ENCODE measurements around the gene FCHO1.

FCHO1 gene

DNA sequence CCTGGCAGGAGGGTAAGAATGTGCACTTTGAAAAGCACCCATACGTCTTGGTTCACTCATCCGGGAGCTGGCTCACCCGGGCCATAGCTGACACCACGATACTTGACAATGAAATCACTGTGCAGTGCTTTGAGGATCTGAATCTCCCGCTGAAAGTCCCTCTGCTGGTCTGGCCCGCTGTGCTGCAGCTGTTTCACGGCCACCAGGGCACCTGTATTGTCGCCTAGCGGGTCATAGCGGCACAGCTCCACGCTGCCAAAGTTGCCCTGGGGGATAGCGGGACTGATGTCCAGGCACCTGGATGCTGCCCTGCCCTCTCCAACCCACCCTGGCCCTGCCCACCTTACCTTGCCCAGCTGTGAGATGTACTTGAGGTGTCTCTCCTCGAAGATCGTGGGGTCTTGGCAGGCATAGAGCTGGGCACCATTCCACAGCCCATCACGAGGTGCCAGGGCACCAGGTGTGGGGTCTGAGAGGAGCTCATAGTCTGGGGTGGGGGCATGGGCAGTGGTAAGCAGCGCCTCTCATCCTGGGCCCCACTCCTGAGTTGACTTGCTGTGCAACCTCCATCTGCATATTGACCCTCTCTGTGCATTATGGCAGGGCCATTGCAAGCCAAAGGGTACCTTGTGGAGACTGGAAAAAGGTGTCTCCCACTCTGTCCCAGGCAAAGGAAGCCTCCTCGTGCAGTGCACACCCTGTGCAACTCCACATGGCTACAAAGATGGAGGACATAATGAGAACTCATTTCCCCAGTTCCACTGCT lies 81.3 kb downstream of the FCHO1 start:
- no peak for DNase-seq

GRCh38 chr19:17834350-17835181 lies 83.3 kb downstream of the FCHO1 start:
- no peak for DNase-seq

GRCh38 chr19:17835182-17836006 lies 84.1 kb downstream of the FCHO1 start:
- DNase-seq = no peak

GRCh38 chr19:17836530-17836929 lies 85.3 kb downstream of the FCHO1 start:
- no peak for DNase-seq

DNA sequence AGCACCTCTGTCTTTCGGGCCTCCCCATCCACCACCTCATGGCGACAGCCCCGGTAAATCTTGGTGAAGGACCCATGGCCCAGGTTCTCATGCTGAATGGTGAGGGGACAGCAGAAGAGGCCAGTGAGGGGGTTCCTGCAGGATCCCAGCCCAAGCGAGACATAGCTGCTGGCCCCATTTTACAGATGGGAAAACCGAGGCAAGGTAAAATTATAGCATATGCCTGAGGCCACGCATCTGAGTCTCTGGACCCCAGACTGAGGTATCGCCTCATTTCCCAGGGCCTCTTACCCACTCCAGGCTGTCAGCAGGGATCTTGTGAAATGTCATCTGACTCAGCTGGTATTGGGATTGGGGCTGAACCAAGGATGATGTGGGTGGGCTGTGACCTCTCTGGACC lies 86.7 kb downstream of the FCHO1 start:
- no peak for DNase-seq
